Measurements from ENCODE around the gene MAP6. TPM values are rescaled to one million over a fixed set of nuclear protein-coding genes. Genes with fewer than 3 reads are reported as not detected.

MAP6 gene
- total RNA-seq, 1 donor from 2014 or later: 6.0 TPM

DNA sequence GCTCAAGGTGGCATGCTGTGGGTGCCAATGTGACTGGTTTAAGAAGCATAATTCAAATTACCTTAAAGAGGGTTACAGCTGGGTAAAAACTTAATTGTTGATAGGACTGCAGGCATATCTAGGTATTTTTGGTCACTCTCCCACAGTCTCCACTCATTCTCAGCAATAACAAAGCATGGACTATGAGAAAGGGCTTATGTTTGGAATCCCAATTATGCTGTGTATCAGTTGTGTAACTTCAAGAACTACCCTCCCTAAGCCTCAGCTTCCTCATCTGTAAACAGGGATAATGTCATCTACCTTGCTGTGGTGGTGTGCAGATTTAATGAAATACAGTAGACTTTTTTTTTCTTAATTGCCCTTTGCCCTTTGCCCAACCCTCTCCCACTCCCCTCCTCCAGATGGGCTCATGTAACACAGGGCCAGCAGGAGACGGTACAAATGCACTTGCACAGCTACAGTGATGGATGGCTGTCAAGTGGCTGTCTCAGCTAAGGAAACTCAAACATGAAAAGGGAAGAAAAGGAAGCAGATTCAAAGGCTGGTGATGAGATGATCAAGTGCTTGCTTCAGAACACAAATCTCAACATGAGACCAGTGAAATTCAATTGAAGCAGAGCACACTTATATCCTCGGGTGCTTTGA, 37.6 kb downstream of the MAP6 start:
- no peak overlapping the region for H3K4me3 Mint-ChIP-seq (ENCODE audit: low read depth)

DNA sequence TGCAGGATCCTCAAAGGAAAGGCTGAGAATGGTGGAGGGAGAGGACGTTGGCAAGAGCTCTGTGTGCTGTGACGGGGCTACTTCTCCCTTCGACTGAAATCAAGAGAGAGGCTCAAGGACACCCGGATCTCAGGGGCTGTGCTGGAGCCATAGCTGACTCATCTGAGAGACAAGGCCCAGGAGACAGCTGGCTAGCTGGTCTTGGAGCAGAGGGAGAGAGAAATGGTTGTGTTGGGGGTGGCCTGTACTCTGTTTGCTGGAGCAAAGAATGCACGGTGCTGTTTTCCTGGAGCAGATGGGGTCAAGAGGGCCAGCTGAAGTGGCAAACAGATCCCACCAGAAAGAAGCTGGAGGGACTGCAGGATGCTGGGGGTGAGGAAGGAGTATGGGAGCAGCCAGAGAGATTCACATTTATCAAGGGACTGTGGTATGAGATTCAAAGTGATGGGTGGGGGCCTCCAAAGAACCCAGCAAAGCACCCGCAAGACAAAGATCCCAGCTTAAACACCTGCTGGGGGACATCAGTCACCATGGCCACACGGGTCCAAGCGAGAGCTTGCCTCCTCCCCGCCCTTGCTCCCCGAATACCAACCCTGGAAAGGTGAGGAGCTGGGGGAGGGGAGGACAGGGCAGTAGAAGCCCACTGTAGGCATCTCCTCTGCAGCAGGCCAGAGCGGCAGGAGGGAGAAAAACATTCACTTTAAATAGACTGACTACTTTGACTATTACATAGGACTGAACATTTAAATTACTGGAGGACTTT, 40.8 kb downstream of the MAP6 start:
- H3K4me1 Mint-ChIP-seq (ENCODE audit: low read depth): peaks cover 9% of the 10 kb centered on the region
- TF ChIP-seq, protein P1, sequence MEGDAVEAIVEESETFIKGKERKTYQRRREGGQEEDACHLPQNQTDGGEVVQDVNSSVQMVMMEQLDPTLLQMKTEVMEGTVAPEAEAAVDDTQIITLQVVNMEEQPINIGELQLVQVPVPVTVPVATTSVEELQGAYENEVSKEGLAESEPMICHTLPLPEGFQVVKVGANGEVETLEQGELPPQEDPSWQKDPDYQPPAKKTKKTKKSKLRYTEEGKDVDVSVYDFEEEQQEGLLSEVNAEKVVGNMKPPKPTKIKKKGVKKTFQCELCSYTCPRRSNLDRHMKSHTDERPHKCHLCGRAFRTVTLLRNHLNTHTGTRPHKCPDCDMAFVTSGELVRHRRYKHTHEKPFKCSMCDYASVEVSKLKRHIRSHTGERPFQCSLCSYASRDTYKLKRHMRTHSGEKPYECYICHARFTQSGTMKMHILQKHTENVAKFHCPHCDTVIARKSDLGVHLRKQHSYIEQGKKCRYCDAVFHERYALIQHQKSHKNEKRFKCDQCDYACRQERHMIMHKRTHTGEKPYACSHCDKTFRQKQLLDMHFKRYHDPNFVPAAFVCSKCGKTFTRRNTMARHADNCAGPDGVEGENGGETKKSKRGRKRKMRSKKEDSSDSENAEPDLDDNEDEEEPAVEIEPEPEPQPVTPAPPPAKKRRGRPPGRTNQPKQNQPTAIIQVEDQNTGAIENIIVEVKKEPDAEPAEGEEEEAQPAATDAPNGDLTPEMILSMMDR (IDR thresholded peaks at IDR 0.05; ENCODE audit: unreplicated experiment): no peak
- H3K4me3 Mint-ChIP-seq (ENCODE audit: low read depth): no peak overlapping the region
- H3K9me3 Mint-ChIP-seq (ENCODE audit: low read depth): no peaks in the 10 kb centered on the region
- no peaks in the 10 kb centered on the region for H3K36me3 Mint-ChIP-seq (ENCODE audit: insufficient read depth)
- H3K27me3 Mint-ChIP-seq: peaks cover 8% of the 10 kb centered on the region
- DNase-seq (ENCODE audit: low spot score, unreplicated experiment): no peak
- H3K27ac Mint-ChIP-seq: peak overlapping the region; percentile 58

More for the DNA sequence above, 37.6 kb downstream of the MAP6 start:
- Mint-ChIP-seq H3K27ac (no peak overlapping the region), H3K9me3 (ENCODE audit: low read depth) (no peaks in the 10 kb centered on the region), H3K36me3 (ENCODE audit: insufficient read depth) (no peaks in the 10 kb centered on the region), H3K27me3 (peaks cover 19% of the 10 kb centered on the region), H3K4me1 (ENCODE audit: low read depth) (peaks cover 11% of the 10 kb centered on the region)
- no peak for DNase-seq (ENCODE audit: low spot score, unreplicated experiment)
- TF ChIP-seq, protein P1 (IDR thresholded peaks at IDR 0.05; ENCODE audit: unreplicated experiment): no peak

- H3K27me3 Mint-ChIP-seq: peaks cover 8% of the 10 kb centered on the region
- peaks cover 9% of the 10 kb centered on the region for H3K4me1 Mint-ChIP-seq (ENCODE audit: low read depth)
- DNase-seq (ENCODE audit: low spot score, unreplicated experiment): no peak
- no peak overlapping the region for H3K4me3 Mint-ChIP-seq (ENCODE audit: low read depth)
- H3K36me3 Mint-ChIP-seq (ENCODE audit: insufficient read depth): no peaks in the 10 kb centered on the region
- H3K9me3 Mint-ChIP-seq (ENCODE audit: low read depth): no peaks in the 10 kb centered on the region
- TF ChIP-seq, protein P1 (IDR thresholded peaks at IDR 0.05; ENCODE audit: unreplicated experiment): no peak
- no peak overlapping the region for H3K27ac Mint-ChIP-seq
These were observed 41.8 kb downstream of the MAP6 start for GRCh38 chr11:75626889-75627529.

GRCh38 chr11:75625991-75626888, 42.6 kb downstream of the MAP6 start:
- TF ChIP-seq, protein P1 (IDR thresholded peaks at IDR 0.05; ENCODE audit: unreplicated experiment): no peak
- H3K27ac Mint-ChIP-seq: no peak overlapping the region
- peaks cover 5% of the 10 kb centered on the region for H3K4me1 Mint-ChIP-seq (ENCODE audit: low read depth)
- no peaks in the 10 kb centered on the region for H3K9me3 Mint-ChIP-seq (ENCODE audit: low read depth)
- H3K27me3 Mint-ChIP-seq: peaks cover 5% of the 10 kb centered on the region
- no peak for DNase-seq (ENCODE audit: low spot score, unreplicated experiment)
- H3K4me3 Mint-ChIP-seq (ENCODE audit: low read depth): no peak overlapping the region
- no peaks in the 10 kb centered on the region for H3K36me3 Mint-ChIP-seq (ENCODE audit: insufficient read depth)
